HCT116 (cell line): ENCODE data around the gene CWC27. TPM values are rescaled to one million over a fixed set of nuclear protein-coding genes. Genes with fewer than 3 reads are reported as not detected.
A peak's percentile ranks its signal among the peaks of the same experiment; 100 is the strongest.

Source experiments
- ATAC-seq: fragments of 200-7000 bp; cut with Tn5 transposase; 2 replicates; pipeline ENCODE4 v1.9.1; 2020; ENCODE audit warnings: mild to moderate bottlenecking, moderate library complexity
- BruUV-seq: library from RNA; stranded (reverse); fragments of 400-500 nt; replicated peaks from 2 replicates; lab custom pipeline; 2021; lab: Mats Ljungman, UMichigan
- CTCF ChIA-PET: fragments of 300-600 bp; sonication (Branson Sonifier 250); formaldehyde crosslinking; loops from one replicate; lab custom pipeline; 2021; ENCODE audit warnings: antibody characterized with exemption; lab: Charles Lee
- POLR2A ChIA-PET: fragments of 300-600, 350-600 bp; sonication (Branson Sonifier 250); formaldehyde crosslinking; loops from one replicate; lab custom pipeline; 2021; ENCODE audit warnings: antibody characterized with exemption; lab: Charles Lee
- RAD21 ChIA-PET, 2 experiments: fragments of 300-600 bp; sonication (Branson Sonifier 250); formaldehyde crosslinking; loops; one replicate each; lab custom pipeline; 2023; ENCODE audit warnings: low total read pairs in 2 of 2; ENCODE audit not compliant: uncharacterized antibody in 2 of 2, unreplicated experiment in 2 of 2, low non-redundant PET in 1 of 2; lab: Charles Lee
- DNase-seq: peaks from one replicate; pipeline ENCODE4 v3.0.0-alpha.2; 2010; ENCODE audit warnings: low read depth, low spot score
- H2AFZ ChIP-seq: fragments of 200-600 bp; shearing (Covaris generic), sonication (generic); 2 replicates; pipeline ENCODE4 v1.6.1; 2017; ENCODE audit warnings: low read depth, mixed run types, mixed read lengths, antibody characterized with exemption, low read length; ENCODE audit not compliant: poor library complexity, severe bottlenecking
- H3K27ac ChIP-seq: 2 replicates; pipeline ENCODE4 v1.5.1; 2012; ENCODE audit warnings: low read depth, low read length
- H3K27me3 ChIP-seq: fragments of 200-600 bp; sonication (generic); 2 replicates; pipeline ENCODE4 v1.6.1; 2016; ENCODE audit warnings: mixed run types, low read length, mixed read lengths; ENCODE audit not compliant: insufficient read depth
- H3K36me3 ChIP-seq, 2 experiments: fragments of 200-500 bp in 1 of 2; fragments of 200-600 bp in 1 of 2; sonication (Bioruptor generic) in 1 of 2; sonication (generic) in 1 of 2; 2 replicates each; pipeline versions ENCODE4 v1.5.1 to v1.6.1; 2014 to 2016; ENCODE audit warnings: low read length in 2 of 2, inconsistent platforms in 1 of 2, mixed read lengths in 1 of 2, mixed run types in 1 of 2; ENCODE audit not compliant: insufficient read depth in 2 of 2, control insufficient read depth in 1 of 2
- H3K4me1 ChIP-seq, 2 experiments: fragments of 200-600 bp in 1 of 2; sonication (generic) in 1 of 2; 2 replicates each; pipeline versions ENCODE4 v1.5.1 to v1.6.1; 2012 to 2017; ENCODE audit warnings: low read length in 2 of 2, inconsistent platforms in 1 of 2, mild to moderate bottlenecking in 1 of 2, mixed read lengths in 1 of 2, mixed run types in 1 of 2, moderate library complexity in 1 of 2; ENCODE audit not compliant: insufficient read depth in 2 of 2, control insufficient read depth in 1 of 2
- H3K4me2 ChIP-seq: fragments of 200-600 bp; sonication (generic); 2 replicates; pipeline ENCODE4 v1.6.1; 2017; ENCODE audit warnings: mixed run types, low read length, mixed read lengths
- H3K4me3 ChIP-seq, 2 experiments: fragments of 200-600 bp in 1 of 2; sonication (generic) in 1 of 2; replicated peaks in 1 of 2; 2 replicates each; pipeline ENCODE4 v1.5.1; 2011 to 2016; ENCODE audit warnings: low read length in 2 of 2, control low read depth in 1 of 2, low read depth in 1 of 2, mild to moderate bottlenecking in 1 of 2, mixed read lengths in 1 of 2, mixed run types in 1 of 2
- H3K79me2 ChIP-seq: fragments of 200-600 bp; sonication (generic); 2 replicates; pipeline ENCODE4 v1.6.1; 2017; ENCODE audit warnings: mild to moderate bottlenecking, mixed run types, low read length, moderate library complexity, mixed read lengths; ENCODE audit not compliant: insufficient read depth
- H3K9ac ChIP-seq: fragments of 200-600 bp; sonication (generic); 2 replicates; pipeline ENCODE4 v1.6.1; 2016; ENCODE audit warnings: low read length, mixed read lengths
- H3K9me2 ChIP-seq: fragments of 200-600 bp; sonication (generic), shearing (Covaris generic); 2 replicates; pipeline ENCODE4 v1.6.1; 2017; ENCODE audit warnings: mixed run types, mild to moderate bottlenecking, moderate library complexity; ENCODE audit not compliant: insufficient read depth
- H3K9me3 ChIP-seq, 2 experiments: fragments of 200-500 bp in 1 of 2; fragments of 200-600 bp in 1 of 2; sonication (Bioruptor generic) in 1 of 2; sonication (generic) in 1 of 2; 2 replicates each; pipeline ENCODE4 v1.6.1; 2014 to 2017; ENCODE audit warnings: low read length in 2 of 2, mixed read lengths in 2 of 2, inconsistent platforms in 1 of 2, low read depth in 1 of 2, mild to moderate bottlenecking in 1 of 2, mixed run types in 1 of 2, moderate library complexity in 1 of 2; ENCODE audit not compliant: control insufficient read depth in 1 of 2, insufficient read depth in 1 of 2
- H4K20me1 ChIP-seq: fragments of 200-600 bp; sonication (generic), shearing (Covaris generic); 2 replicates; pipeline ENCODE4 v1.6.1; 2017; ENCODE audit warnings: mixed run types, mild to moderate bottlenecking, moderate library complexity; ENCODE audit not compliant: insufficient read depth
- CBX3 ChIP-seq: IDR thresholded peaks from 2 replicates; pipeline ENCODE4 v1.6.1; 2012; ENCODE audit warnings: low read depth
- CEBPB ChIP-seq: IDR thresholded peaks from 2 replicates; pipeline ENCODE4 v1.6.1; 2012; ENCODE audit warnings: low read depth
- CTCF ChIP-seq, 3 experiments: fragments of 200-600 bp in 1 of 3; sonication (generic) in 1 of 3; IDR thresholded peaks in 2 of 3; conservative IDR thresholded peaks in 1 of 3; 2 replicates each; pipeline ENCODE4 v1.5.1; 2012 to 2017; ENCODE audit warnings: low read depth in 2 of 3, low read length in 2 of 3, antibody characterized with exemption in 1 of 3, borderline replicate concordance in 1 of 3, control low read depth in 1 of 3, mild to moderate bottlenecking in 1 of 3, mixed read lengths in 1 of 3, mixed run types in 1 of 3, moderate library complexity in 1 of 3; ENCODE audit not compliant: insufficient read depth in 1 of 3
- EGR1 ChIP-seq: IDR thresholded peaks from 2 replicates; pipeline ENCODE4 v1.6.1; 2012; ENCODE audit warnings: low read depth
- FOSL1 ChIP-seq: IDR thresholded peaks from 2 replicates; pipeline ENCODE4 v1.6.1; 2012; ENCODE audit warnings: low read depth
- JUND ChIP-seq: IDR thresholded peaks from 2 replicates; pipeline ENCODE4 v1.6.1; 2012
- POLR2A ChIP-seq: IDR thresholded peaks from 2 replicates; pipeline ENCODE4 v1.7.0; 2011; ENCODE audit warnings: borderline replicate concordance; ENCODE audit not compliant: insufficient read depth, insufficient read length; ENCODE audit errors: extremely low read depth
- POLR2AphosphoS5 ChIP-seq: IDR thresholded peaks from 2 replicates; pipeline ENCODE4 v1.6.1; 2011; ENCODE audit warnings: mild to moderate bottlenecking, low read depth, low read length, moderate library complexity
- RAD21 ChIP-seq: IDR thresholded peaks from 2 replicates; pipeline ENCODE4 v1.6.1; 2012; ENCODE audit warnings: low read depth, mild to moderate bottlenecking
- SIN3A ChIP-seq: IDR thresholded peaks from 2 replicates; pipeline ENCODE4 v1.6.1; 2012; ENCODE audit warnings: low read depth
- SP1 ChIP-seq: IDR thresholded peaks from 2 replicates; pipeline ENCODE4 v1.6.1; 2012; ENCODE audit warnings: low read depth
- TCF7L2 ChIP-seq: IDR thresholded peaks from 2 replicates; pipeline ENCODE4 v1.7.0; 2011; ENCODE audit warnings: borderline replicate concordance, inconsistent platforms; ENCODE audit not compliant: insufficient read depth, insufficient read length; ENCODE audit errors: extremely low read depth
- YY1 ChIP-seq: IDR thresholded peaks from 2 replicates; pipeline ENCODE4 v1.6.1; 2011; ENCODE audit warnings: low read length, low read depth, moderate library complexity, mild to moderate bottlenecking; ENCODE audit not compliant: insufficient replicate concordance; ENCODE audit errors: extremely low read depth
- ZBTB33 ChIP-seq: IDR thresholded peaks from 2 replicates; pipeline ENCODE4 v1.6.1; 2011; ENCODE audit warnings: mild to moderate bottlenecking, low read length, moderate library complexity; ENCODE audit not compliant: insufficient replicate concordance; ENCODE audit errors: extremely low read depth
- ZFX ChIP-seq: fragments of 450-650 bp; IDR thresholded peaks from 2 replicates; pipeline ENCODE4 v1.6.1; 2017
- ZNF274 ChIP-seq: fragments of 200-500 bp; sonication (Bioruptor generic); IDR thresholded peaks from 2 replicates; pipeline ENCODE4 v1.6.1; 2014; ENCODE audit warnings: mild to moderate bottlenecking, low read depth, low read length, inconsistent platforms
- intact Hi-C: fragments of 100-400 bp; cut with micrococcal nuclease; formaldehyde crosslinking; loops from 2 replicates; pipeline ENCODE4 v1.10.0; 2022
- total RNA-seq: library from RNA; stranded (reverse); gene quantifications from one replicate; pipeline ENCODE4 v1.2.1, GENCODE V29; 2021; ENCODE audit not compliant: unreplicated experiment
- TF ChIP-seq, protein P1 (sequence below): IDR thresholded peaks from 2 replicates; pipeline ENCODE4 v1.6.1; 2012; ENCODE audit warnings: low read depth
- TF ChIP-seq, protein P2 (sequence below): IDR thresholded peaks from 2 replicates; pipeline ENCODE4 v1.6.1; 2012

The CWC27 gene
- total RNA-seq, 1 experiment from 2014 or later: 29.1 TPM

DNA sequence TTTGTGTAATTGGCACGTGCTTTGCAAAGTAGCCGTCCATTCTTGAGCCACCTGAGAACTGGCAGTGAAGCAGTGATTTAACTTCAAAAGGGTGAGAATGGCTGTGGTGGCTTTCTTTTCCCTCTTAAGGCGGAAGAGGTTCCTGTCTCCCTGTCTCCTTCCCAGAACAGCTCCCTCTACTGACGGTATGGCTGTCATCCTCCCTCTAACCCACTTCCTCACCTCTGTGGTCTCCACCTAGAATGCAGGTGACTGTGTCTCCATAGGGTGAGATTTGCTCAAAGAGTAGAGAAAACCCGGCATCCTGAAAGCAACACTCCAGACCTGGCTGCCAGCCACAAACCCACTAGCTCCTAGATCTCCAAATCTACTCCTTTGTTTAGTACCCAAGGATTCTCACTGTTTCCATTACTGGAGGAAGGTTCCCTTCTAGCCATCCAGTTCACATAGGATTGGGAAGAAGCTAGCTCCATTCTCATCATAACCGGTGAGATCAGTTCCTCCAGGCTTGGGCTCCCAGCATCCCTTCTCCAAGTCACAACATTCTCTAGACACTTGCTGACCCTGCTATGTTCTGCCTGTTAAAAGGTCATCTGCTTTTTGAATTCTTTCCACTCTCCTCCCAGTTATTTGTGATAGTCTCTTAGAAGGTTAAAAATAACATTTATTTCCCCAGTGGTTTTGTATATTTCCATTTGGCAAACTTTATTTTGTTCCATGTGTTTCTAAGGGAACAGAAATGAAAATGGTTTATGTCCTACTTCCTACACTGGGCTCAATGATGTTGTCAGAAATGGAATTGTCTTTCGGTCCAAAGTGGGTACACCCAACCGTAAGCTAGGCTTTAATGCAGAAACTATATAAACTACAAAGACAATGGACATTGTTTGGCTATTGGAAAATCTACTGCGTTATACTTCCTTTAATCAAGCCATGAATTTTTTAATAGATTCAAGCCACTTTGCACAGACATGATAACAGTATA lies 269.4 kb downstream of the CWC27 start:
- peak overlapping the region; percentile 93 for H2AFZ ChIP-seq
- peak; percentile 65 for DNase-seq
- POLR2A ChIA-PET: no interaction called here
- TF ChIP-seq CTCF (IDR thresholded peaks at IDR 0.05 in 2 of 3, conservative IDR thresholded peaks at IDR 0.05 in 1 of 3; ENCODE audit: borderline replicate concordance in 1 of 3, insufficient read depth in 1 of 3, low read depth in 2 of 3, low read length in 2 of 3): peak; percentile 28 to 81 (median 78); a peak in 5 of 6 replicates
- TF ChIP-seq TCF7L2: no peak
- peak; percentile 29; the same call in 1 of the 2 replicates for TF ChIP-seq RAD21
- TF ChIP-seq, protein P1, sequence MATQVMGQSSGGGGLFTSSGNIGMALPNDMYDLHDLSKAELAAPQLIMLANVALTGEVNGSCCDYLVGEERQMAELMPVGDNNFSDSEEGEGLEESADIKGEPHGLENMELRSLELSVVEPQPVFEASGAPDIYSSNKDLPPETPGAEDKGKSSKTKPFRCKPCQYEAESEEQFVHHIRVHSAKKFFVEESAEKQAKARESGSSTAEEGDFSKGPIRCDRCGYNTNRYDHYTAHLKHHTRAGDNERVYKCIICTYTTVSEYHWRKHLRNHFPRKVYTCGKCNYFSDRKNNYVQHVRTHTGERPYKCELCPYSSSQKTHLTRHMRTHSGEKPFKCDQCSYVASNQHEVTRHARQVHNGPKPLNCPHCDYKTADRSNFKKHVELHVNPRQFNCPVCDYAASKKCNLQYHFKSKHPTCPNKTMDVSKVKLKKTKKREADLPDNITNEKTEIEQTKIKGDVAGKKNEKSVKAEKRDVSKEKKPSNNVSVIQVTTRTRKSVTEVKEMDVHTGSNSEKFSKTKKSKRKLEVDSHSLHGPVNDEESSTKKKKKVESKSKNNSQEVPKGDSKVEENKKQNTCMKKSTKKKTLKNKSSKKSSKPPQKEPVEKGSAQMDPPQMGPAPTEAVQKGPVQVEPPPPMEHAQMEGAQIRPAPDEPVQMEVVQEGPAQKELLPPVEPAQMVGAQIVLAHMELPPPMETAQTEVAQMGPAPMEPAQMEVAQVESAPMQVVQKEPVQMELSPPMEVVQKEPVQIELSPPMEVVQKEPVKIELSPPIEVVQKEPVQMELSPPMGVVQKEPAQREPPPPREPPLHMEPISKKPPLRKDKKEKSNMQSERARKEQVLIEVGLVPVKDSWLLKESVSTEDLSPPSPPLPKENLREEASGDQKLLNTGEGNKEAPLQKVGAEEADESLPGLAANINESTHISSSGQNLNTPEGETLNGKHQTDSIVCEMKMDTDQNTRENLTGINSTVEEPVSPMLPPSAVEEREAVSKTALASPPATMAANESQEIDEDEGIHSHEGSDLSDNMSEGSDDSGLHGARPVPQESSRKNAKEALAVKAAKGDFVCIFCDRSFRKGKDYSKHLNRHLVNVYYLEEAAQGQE: no peak
- no peak for TF ChIP-seq CBX3
- TF ChIP-seq SIN3A: no peak
- no peak for TF ChIP-seq FOSL1
- no peak for TF ChIP-seq ZBTB33
- no peak for TF ChIP-seq ZFX
- no peak for TF ChIP-seq ZNF274
- TF ChIP-seq SP1: no peak
- TF ChIP-seq EGR1: no peak
- TF ChIP-seq YY1: peak; percentile 18
- no peak for TF ChIP-seq CEBPB
- no peak for TF ChIP-seq JUND
- TF ChIP-seq POLR2AphosphoS5: no peak
- no peak for TF ChIP-seq POLR2A
- TF ChIP-seq, protein P2, sequence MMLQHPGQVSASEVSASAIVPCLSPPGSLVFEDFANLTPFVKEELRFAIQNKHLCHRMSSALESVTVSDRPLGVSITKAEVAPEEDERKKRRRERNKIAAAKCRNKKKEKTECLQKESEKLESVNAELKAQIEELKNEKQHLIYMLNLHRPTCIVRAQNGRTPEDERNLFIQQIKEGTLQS: no peak

More for the DNA sequence above, 269.4 kb downstream of the CWC27 start:
- ChIA-PET CTCF (interaction anchor here (0.9 to 1.5 kb wide), 2 partner anchors 10 to 446 kb away, joined by 3 to 9 read pairs; no protein-coding TSS in a partner anchor), RAD21 (interaction anchor here in 1 of 2 experiments (0.6 kb wide), 1 partner anchor 147 kb away, joined by 3 read pairs; no protein-coding TSS in a partner anchor)
- Histone ChIP-seq H3K27me3 (no peaks in the 10 kb centered on the region), H3K36me3 (no peaks in the 10 kb centered on the region), H3K9ac (no peak overlapping the region), H3K79me2 (no peaks in the 10 kb centered on the region), H3K9me2 (0 out of 2 replicates have a peak, but pooled peaks cover 6% of the 10 kb centered on the region), H3K27ac (no peak overlapping the region), H3K9me3 (no peaks in the 10 kb centered on the region), H3K4me3 (no peak overlapping the region), H3K4me2 (no peak overlapping the region), H4K20me1 (no peaks in the 10 kb centered on the region), H3K4me1 (peaks cover 4 to 27% of the 10 kb centered on the region in 2 experiments; a peak in 2 of 4 replicates)
- intact Hi-C loops: loop anchor here (5.0 kb wide), 1 partner anchor 81 kb away; no protein-coding TSS in a partner anchor
- peak; percentile 79 for ATAC-seq
- no TSS peak for BruUV-seq
